ENCODE data around the gene LINC01488.

LINC01488 gene

DNA sequence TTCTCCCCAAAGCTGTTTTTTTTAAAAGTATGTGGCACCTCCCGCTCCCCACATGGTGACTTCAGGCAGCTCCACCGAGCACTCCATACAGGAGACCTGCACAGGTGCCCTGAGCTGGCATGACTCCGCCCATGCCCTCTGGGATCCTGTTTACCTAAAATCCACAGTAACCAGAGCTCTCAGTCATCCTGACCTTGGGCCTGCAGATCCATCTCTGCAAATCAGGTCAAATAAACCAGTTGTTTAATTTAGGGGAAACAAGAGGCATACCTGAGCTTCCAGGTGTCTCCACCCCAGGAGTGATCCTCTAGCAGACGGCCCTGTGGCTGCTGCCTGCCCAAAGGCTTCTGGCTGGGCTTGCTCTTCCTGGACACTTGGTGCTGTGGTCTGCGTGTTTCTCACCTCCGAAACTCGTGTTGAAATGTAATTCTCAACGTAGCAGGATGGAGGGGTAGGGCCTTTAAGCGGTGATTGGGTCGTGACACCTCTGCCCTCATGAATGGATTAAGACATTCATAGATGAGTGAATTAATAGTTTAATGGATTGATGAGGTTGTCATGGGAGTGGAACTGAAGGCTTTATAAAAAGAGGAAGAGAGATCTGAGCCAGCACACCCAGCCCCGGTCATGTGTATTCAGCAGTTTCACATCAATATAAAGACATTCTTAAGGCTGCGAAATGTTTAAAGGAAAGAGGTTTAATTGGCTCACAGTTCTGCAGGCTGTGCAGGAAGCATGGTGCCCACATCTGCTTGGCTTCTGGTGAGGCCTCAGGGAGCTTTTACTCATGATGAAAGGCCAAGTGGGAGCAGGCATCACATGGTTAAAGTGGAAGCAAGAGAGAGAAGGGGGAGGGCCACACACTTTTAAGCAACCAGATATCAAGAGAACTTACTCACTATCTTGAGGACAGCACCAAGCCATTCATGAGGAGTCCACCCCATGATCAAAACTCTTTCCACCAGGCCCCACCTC lies 34.1 kb downstream of the LINC01488 start:
- no peak for DNase-seq (ENCODE audit: low read depth)
- TF ChIP-seq, protein P1, sequence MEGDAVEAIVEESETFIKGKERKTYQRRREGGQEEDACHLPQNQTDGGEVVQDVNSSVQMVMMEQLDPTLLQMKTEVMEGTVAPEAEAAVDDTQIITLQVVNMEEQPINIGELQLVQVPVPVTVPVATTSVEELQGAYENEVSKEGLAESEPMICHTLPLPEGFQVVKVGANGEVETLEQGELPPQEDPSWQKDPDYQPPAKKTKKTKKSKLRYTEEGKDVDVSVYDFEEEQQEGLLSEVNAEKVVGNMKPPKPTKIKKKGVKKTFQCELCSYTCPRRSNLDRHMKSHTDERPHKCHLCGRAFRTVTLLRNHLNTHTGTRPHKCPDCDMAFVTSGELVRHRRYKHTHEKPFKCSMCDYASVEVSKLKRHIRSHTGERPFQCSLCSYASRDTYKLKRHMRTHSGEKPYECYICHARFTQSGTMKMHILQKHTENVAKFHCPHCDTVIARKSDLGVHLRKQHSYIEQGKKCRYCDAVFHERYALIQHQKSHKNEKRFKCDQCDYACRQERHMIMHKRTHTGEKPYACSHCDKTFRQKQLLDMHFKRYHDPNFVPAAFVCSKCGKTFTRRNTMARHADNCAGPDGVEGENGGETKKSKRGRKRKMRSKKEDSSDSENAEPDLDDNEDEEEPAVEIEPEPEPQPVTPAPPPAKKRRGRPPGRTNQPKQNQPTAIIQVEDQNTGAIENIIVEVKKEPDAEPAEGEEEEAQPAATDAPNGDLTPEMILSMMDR (IDR thresholded peaks at IDR 0.05; ENCODE audit: control insufficient read depth, insufficient read depth, low read depth, low read length, missing control alignments): no peak
- H3K4me3 ChIP-seq (ENCODE audit: control insufficient read depth, low read depth, low read length): no peak overlapping the region

DNA sequence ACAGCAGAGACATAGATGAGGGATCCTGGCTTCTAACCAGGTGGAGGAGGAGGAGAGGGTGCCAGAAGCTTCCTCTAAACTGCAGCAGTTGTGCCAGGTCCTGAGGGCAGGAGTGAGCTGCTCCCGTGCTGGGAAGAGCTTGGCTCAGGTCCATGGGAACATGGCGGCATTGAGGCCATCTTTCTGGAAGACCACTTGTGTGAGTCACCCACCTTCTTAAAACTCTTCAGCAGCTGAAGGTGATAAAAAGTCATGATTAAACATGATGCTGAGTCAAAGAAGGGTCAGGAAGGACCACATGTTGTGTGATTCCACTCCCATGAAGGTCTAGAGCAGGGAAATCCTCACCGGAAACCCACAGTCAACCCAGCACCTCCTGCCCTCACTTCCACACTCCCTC lies 35.1 kb downstream of the LINC01488 start:
- no peak overlapping the region for H3K4me3 ChIP-seq (ENCODE audit: control insufficient read depth, low read depth, low read length)
- DNase-seq (ENCODE audit: low read depth): no peak
- TF ChIP-seq, protein P1 (IDR thresholded peaks at IDR 0.05; ENCODE audit: control insufficient read depth, insufficient read depth, low read depth, low read length, missing control alignments): no peak

DNA sequence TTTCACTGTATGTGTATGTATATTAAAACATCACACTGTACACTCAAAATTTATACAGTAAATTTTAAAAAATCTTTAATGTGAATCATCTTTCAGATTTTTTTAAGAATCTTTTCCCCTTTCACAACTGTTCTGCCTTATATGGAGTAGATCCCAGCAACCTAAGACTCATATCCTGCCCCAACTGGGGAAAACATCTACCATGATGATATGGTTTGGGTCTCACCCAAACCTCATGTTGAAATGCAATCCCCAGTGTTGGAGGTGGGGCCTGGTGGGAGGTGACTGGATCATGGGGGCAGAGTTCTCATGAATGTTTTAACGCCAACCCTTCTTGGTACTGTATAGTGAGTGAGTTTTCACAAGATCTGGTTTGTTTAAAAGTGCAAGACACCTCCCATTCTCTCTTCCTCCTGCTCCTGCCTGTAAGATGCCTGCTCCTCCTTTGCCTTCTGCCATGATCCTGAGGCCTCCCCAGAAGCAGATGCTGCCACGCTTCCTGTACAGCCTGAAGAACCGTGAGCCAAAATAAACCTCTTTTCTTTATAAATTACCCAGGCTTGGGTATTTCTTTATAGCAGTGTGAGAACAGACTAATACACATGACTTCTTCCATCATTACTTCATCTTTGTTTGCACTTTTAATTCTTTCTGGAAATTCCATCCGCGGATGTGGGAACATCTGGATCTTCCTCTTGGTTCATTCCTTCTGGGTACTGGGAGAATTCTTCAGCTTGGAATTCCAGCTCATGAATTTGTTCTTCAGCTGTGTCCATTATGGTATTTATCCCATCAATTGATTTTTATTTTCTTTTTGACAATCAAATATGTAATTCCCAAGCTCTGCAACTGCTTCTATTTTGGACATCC lies 36.9 kb downstream of the LINC01488 start:
- TF ChIP-seq, protein P1 (IDR thresholded peaks at IDR 0.05; ENCODE audit: control insufficient read depth, insufficient read depth, low read depth, low read length, missing control alignments): no peak
- H3K4me3 ChIP-seq (ENCODE audit: control insufficient read depth, low read depth, low read length): no peak overlapping the region
- peak; percentile 80 for DNase-seq (ENCODE audit: low read depth)

DNA sequence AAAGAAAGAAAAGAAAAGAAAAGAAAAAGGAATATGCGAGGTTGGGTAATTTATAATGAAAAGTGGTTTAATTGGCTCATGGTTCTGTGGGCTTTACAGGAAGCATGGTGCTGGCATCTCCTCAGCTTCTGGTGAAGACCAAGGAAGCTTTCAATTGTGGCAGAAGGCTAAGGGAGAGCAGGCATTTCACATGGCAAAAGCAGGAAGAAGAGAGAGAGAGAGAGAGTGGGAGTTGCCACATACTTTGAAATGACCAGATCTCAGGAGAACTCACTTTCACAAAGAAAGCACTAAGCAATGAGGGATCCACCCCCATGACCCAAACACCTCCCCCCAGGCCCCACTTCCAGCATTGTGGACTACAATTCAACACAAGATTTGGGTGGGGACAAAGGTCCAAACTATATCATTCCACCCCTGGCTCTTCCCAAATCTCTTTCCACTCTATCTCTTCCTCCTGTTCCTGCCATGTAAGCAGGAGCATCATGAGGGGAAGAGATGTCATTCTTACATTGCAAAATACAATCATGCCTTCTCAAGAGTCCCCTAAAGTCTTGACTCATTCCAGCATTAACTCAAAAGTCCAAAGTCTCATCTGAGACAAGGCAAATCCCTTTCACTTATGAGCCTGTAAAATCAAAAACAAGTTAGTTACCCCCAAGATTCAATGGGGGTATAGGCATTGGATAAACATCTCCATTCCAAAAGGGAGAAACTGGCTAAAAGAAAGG lies 38.9 kb downstream of the LINC01488 start:
- DNase-seq (ENCODE audit: low read depth): no peak
- TF ChIP-seq, protein P1 (IDR thresholded peaks at IDR 0.05; ENCODE audit: control insufficient read depth, insufficient read depth, low read depth, low read length, missing control alignments): no peak

DNA sequence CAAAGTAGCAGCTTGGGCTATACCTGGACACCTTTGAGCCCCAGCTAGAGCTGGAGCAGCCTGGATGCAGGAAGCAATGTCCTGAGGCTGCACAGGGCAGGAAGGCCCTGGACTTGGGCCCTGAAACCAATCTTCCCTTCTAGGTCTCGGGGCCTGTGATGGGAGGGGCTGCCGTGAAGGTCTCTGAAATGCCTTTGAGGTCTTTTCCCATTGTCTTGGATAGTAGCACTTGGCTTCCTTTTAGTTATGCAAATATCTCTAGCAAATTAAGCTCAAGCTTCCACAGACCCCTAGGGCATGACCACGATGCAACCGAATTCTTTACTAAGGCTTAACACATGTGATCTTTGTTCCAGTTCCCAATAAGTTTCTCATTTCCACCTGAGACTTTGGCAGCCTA lies 40.0 kb downstream of the LINC01488 start:
- TF ChIP-seq, protein P1 (IDR thresholded peaks at IDR 0.05; ENCODE audit: control insufficient read depth, insufficient read depth, low read depth, low read length, missing control alignments): no peak
- no peak for DNase-seq (ENCODE audit: low read depth)
- H3K4me3 ChIP-seq (ENCODE audit: control insufficient read depth, low read depth, low read length): no peak overlapping the region

More for the DNA sequence above, 38.9 kb downstream of the LINC01488 start:
- H3K4me3 ChIP-seq (ENCODE audit: control insufficient read depth, low read depth, low read length): no peak overlapping the region

DNA sequence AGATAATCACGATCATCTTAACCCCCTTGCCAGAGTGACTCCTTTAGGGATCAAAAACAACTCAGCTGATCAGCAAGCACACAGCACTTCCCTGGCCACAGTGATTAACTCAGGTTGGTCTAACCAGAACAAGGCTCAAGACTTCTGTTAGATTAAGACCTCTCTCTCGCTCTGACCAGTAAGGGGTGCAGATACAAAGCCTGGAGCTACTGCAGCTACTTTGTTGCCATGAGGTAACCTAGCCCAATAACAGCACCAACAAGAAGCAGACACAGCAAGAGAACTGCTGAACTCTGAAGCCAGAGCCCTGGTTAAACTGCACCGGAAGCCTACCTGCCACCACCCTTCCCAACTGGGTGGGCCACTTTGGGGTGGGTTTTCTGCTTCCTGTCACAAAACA lies 42.0 kb downstream of the LINC01488 start:
- H3K4me3 ChIP-seq (ENCODE audit: control insufficient read depth, low read depth, low read length): no peak overlapping the region
- DNase-seq (ENCODE audit: low read depth): no peak
- TF ChIP-seq, protein P1 (IDR thresholded peaks at IDR 0.05; ENCODE audit: control insufficient read depth, insufficient read depth, low read depth, low read length, missing control alignments): no peak

Data from AG09309 (cell line).